Thyroid gland (tissue), 4 donors: ENCODE measurements around the gene SEC11A.
A peak's percentile ranks its signal among the peaks of the same experiment; 100 is the strongest.

Source experiments
- CTCF ChIP-seq, 6 experiments: fragments of 200-600 bp in 3 of 6; fragments of 450-650 bp in 3 of 6; sonication (generic) in 3 of 6; IDR thresholded peaks; one replicate each; pipeline ENCODE4 v1.5.1; 2016 to 2019; ENCODE audit warnings: antibody characterized with exemption in 6 of 6, mild to moderate bottlenecking in 2 of 6, inconsistent platforms in 1 of 6, moderate library complexity in 1 of 6
- POLR2A ChIP-seq, 2 donors: fragments of 450-650 bp; IDR thresholded peaks; one replicate each; pipeline ENCODE4 v1.6.1; 2017; ENCODE audit warnings: antibody characterized with exemption in 2 of 2, mild to moderate bottlenecking in 2 of 2, moderate library complexity in 1 of 2

GRCh38 chr15:84654689-84655453, 61.1 kb downstream of the SEC11A start:
- TF ChIP-seq CTCF (IDR thresholded peaks at IDR 0.05) (peak in 5 of 6 experiments; percentile 36 to 70 (median 67)), POLR2A (IDR thresholded peaks at IDR 0.05) (no peak)
